H54 (cell line): ENCODE data around the gene GAB1.

Source experiments
- DNase-seq: peaks from one replicate; pipeline ENCODE4 v3.0.0; 2011; ENCODE audit warnings: low spot score, mixed read lengths; ENCODE audit not compliant: insufficient read length
- FAIRE-seq: peaks from 3 replicates; lab custom pipeline; 2011; peaks lifted over from hg19 to GRCh38; lab: Jason Lieb, UNC
- POLR2A ChIP-seq: IDR thresholded peaks from 2 replicates; pipeline ENCODE4 v1.6.1; 2011; ENCODE audit warnings: low read depth, mild to moderate bottlenecking, low read length

GAB1 gene

GRCh38 chr4:143411527-143412419 lies 75.1 kb downstream of the GAB1 start:
- FAIRE-seq (no peak), DNase-seq (no peak)
- TF ChIP-seq POLR2A = no peak

- FAIRE-seq (no peak), DNase-seq (no peak)
- no peak for TF ChIP-seq POLR2A
Measured at GRCh38 chr4:143412420-143412758, 75.7 kb downstream of the GAB1 start.

GRCh38 chr4:143417679-143418403 lies 81.2 kb downstream of the GAB1 start:
- no peak for DNase-seq
- no peak for TF ChIP-seq POLR2A
- FAIRE-seq = no peak

GRCh38 chr4:143420227-143420626 lies 83.6 kb downstream of the GAB1 start:
- no peak for FAIRE-seq
- no peak for DNase-seq
- TF ChIP-seq POLR2A = no peak

- no peak for DNase-seq
- no peak for TF ChIP-seq POLR2A
- no peak for FAIRE-seq
Measured at GRCh38 chr4:143421609-143422008, 84.9 kb downstream of the GAB1 start.

- DNase-seq (no peak), FAIRE-seq (no peak)
- no peak for TF ChIP-seq POLR2A
Measured at GRCh38 chr4:143424276-143424675, 87.6 kb downstream of the GAB1 start.

GRCh38 chr4:143431526-143432257 lies 95.0 kb downstream of the GAB1 start:
- FAIRE-seq = no peak
- DNase-seq = no peak
- TF ChIP-seq POLR2A = no peak

GRCh38 chr4:143432258-143432591 lies 95.5 kb downstream of the GAB1 start:
- FAIRE-seq = no peak
- DNase-seq = no peak
- no peak for TF ChIP-seq POLR2A

GRCh38 chr4:143433231-143433630 lies 96.6 kb downstream of the GAB1 start:
- FAIRE-seq = no peak
- TF ChIP-seq POLR2A = no peak
- no peak for DNase-seq

GRCh38 chr4:143435955-143436354 lies 99.3 kb downstream of the GAB1 start:
- no peak for DNase-seq
- TF ChIP-seq POLR2A = no peak
- no peak for FAIRE-seq

GRCh38 chr4:143437476-143437875 lies 100.8 kb downstream of the GAB1 start:
- no peak for TF ChIP-seq POLR2A
- DNase-seq = no peak
- no peak for FAIRE-seq

GRCh38 chr4:143437937-143438336 lies 101.3 kb downstream of the GAB1 start:
- no peak for DNase-seq
- FAIRE-seq = no peak
- no peak for TF ChIP-seq POLR2A

GRCh38 chr4:143438710-143439109 lies 102.0 kb downstream of the GAB1 start:
- FAIRE-seq = no peak
- DNase-seq = no peak
- no peak for TF ChIP-seq POLR2A

- TF ChIP-seq POLR2A = no peak
- DNase-seq (no peak), FAIRE-seq (no peak)
Measured at GRCh38 chr4:143441109-143441508, 104.4 kb downstream of the GAB1 start.
